GM19324 (cell line): ENCODE results near the gene DCAF15.

Experiments used
- ATAC-seq: cut with Tn5 transposase; IDR thresholded peaks from one replicate; pipeline ENCODE4 v1.9.1; 2021; ENCODE audit warnings: mild to moderate bottlenecking, moderate library complexity; ENCODE audit not compliant: unreplicated experiment, low FRiP score

The DCAF15 gene

DNA sequence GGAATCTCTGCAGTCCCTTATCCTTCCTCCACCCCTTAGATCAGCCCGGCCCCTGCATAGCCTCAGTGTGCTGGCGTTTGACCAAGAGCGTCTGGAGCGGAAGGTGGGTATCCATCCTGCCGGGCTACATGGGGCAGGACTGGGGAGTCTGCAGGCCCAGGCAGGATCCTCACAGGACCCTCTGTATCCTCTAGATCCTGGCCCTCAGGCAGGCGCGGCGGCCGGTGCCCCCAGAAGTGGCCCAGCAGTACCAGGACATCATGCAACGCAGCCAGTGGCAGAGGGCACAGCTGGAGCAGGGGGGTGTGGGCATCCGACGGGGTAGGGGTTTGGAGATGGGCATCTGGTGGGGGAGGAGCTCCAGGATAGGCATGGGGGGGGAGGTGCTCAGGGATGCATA is 23.0 kb upstream of the DCAF15 start:
- no peak for ATAC-seq

DNA sequence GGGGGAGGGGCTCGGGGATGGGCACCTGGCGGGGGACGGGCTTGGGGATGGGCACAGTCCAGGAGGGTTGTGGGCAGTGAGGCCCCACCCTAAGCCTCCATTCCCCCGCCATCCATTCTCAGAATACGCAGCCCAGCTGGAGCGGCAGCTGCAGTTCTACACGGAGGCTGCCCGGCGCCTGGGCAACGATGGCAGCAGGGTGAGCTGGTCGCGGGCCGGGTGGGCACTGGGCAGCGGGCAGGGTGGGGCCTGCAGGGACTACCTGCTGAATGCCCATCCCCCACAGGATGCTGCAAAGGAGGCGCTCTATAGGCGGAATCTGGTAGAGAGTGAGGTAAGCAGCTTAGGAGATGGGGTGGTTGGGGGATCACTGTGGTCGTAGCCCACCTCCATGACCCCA is 22.4 kb upstream of the DCAF15 start:
- no peak for ATAC-seq

DNA sequence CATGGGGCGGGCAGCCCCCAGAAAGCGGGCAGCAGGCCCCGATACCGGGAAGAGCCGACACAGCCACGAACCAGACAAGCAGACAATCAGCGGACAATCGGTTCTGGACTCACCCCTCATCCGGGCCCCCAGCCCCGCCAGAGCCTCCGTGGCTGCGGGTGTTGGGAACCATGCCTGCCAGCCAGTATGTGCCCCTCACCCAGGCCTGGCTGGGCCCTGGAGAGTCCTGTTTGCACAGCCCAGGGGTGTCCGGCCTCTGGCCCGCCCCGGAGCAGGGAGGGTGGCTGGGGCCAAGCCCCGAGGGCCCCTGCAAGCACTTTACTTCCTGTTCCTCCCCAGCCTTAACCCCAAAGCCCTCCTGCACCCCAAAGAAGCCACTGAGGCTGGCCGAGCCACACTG is 21.9 kb upstream of the DCAF15 start:
- no peak for ATAC-seq

DNA sequence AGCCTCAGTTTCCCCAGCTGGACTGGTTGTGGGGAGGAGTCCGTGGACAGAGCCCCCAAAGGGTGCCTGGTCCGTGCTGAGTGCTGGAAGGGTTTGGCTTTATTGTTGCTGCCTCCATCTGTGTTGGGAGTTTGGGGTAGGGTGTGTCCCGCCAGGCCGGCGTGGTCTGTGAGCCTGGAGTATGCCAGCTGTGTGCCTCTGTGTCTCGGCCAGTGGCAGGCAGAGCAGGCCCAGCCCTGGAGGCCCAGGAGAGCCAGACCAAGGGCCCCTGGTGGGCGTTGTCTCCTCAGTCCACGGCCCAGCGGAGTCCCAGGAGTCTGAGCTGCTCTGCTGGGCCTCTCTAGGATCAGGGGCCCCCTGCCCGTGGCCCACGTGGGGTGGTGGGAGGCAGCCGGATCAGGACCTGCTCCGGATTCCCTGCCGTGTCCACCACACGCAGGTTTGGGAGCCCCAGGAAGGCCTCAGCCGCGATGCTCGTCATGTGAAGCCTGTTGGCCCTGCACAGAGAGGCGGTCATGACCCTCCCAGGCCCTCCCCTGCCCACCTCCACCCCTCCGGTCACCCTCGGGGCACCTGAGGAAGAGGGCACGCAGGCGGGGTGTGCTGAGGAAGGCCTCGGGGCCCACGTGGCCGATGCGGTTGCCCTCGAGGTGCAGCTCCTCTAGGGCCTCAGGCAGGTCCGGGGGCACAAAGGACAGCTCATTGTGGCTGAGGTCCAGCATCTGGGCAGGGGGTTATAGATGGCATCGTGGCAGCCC is 20.7 kb upstream of the DCAF15 start:
- no peak for ATAC-seq

DNA sequence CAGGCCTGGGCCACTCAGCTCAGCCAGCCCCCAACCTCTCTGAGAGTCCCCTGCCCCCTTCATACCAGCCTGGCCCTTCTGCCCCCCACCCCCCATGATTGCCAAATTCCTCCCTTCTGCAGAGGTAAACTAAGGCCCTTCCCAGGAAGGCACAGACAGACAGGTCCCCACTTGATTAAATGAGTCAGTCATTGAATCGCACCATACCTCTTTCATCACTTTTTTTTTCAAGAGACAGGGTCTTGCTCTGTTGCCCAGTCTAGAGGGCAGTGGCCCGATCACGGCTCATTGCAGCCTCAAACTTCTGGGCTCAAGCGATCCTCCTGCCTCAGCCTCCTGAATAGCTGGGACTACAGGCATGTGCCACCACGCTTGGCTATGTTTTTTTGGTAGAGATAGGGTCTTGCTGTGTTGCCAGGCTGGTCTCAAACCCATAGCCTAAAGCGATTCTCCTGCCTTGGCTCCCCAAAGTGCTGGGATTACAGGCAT is 20.1 kb upstream of the DCAF15 start:
- no peak for ATAC-seq

DNA sequence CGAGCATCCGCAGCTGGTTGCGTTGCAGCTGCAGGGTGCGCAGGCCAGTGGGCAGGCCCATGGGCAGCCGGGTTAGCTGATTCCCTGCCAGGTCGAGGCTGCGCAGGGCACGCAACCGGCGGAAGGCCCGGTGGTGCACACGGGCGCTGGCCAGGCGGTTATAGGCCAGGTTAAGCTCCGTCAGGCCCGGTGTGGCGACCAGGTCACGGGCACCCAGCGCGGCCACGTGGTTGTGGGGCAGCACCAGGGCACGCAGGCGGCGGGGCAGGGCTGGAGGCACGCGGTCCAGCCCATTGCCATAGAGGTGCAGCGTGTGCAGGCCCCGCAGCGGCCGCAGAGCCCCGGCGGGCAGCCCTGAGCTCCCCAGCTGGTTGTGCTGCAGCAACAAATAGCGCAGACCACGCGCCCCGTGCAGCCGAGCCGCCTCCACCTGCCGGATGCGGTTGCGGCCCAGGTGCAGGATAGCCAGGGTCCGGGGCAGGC is 19.4 kb upstream of the DCAF15 start:
- ATAC-seq: no peak

DNA sequence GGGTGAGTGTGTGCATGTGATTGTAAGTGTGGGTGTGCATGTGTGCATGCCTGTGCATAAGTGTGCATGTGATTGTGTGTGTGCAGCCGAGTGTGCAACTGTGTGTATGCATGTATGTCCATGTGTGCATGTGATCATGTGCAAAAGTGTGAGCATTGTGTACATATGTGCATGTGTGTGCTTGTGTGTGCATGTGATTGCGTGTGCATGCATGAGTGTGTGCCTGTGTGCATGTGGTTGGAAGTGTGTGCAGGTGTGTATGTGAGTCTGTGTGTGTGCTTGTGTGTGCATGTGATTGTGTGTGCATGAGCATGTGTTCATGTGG is 17.6 kb upstream of the DCAF15 start:
- ATAC-seq: no peak

DNA sequence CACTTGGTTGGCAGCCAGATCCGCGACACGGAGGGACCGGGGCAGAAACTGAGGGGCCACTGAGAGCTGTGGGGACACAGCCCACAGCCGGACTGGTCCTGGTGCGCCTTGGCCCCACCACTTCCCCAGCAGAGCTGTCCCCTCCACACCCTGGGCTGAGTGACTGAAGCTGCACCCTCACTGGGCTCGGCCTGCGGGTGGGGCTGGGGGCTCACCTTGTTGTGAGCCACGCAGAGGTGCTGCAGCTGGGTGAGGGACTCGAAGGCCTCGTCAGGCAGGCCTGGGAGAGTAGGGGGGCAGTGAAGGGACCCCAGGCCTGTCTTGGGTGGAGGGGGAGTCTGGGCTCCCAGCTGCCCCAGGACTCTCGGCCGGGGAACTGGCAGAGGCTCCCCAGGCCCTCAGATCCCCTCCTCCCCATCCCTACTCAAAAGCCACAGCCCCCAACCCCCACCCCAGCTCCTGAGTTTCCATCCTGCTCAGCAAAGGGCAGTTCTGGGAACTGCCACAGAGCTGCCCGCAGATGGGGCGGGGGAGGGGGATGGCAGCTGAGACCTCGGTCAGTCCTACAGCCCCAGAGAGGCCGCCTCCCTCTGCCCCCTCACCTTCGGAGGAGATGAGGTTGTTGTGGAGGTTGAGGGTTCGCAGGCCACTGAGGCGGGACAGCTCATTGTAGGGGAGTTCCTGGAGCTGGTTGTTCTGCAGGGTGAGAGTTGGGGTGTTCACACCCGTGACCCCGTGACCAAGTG is 16.4 kb upstream of the DCAF15 start:
- ATAC-seq: no peak

DNA sequence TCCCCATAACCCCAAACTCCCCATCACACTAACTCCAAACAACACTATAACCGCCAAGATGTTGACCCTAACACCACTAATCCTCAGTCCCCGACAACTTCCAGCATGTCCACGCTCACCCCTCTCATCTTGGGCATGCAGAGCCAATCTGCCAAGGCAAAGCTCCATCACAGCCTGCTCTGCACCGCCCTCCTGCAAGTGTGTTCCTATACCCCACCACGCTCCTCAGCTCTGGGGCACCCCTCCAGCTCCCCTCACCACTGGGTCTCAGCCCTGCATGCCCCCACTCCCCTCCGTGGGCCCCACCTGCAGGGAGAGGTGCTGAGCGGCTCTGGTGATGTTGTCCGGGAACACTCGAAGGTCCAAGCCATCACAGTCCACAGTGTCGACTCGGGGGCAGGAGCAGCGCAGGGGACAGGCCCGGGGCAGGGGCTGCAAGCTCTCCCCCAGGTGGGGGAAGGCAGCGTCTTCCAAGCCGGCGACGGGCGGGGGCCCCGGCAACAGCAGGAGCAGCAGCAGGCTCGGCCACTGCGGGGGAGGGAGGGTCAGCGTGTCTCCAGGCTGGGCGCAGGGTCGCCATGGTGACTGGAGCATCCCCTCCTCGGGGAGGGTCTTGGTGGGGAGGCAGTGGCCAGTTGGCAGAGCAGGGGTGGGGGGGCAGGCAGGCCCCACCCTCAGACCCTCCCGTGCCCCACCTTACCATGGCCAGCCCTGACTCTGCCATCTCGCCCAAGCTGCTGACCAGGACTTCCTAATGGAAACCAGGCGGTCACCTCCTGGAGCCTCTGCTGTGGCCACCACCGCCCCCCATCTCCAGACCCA is 14.6 kb upstream of the DCAF15 start:
- no peak for ATAC-seq

DNA sequence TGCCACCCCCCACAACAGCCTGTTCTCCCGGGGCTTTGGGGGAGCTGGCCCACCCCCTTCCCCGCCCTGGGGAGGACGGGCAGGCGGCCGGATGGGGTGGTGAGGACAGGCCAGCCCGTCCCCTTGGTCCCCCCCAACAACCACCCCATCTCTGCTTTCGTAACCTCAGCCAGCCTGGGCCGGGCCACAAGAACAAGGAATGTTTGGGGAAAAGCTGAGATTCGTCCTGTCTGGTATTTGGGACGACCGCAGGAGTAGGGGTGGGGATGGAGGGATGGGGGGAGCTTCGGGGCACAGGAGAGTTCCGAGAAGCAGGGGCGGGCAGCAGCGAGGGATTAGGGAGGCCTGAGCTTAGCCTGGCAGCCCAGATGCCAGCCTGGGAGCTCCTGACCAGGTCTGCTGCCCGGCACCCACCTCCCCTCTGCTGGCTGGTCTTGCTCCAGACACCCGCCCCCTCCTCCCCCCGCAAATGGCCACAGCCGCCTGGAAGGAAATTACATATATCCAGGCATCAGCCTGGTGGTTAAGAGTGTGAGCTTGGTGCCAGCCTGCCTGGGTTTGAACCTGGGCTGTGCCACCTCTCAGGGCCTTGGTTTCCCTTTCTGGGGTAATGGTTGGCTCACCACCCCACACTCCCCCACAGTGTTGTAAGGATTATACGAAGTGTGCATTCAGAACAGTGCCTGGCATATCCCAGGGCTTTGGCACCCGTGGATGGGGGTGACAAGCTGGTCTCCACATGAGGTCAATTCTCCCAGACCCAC is 13.8 kb upstream of the DCAF15 start, which contains the start of gene PODNL1:
Gene PODNL1, minus strand, starts transcription at position 117 of the 764 bp plus-strand sequence. CDS start 236 bp downstream, outside the sequence.
- ATAC-seq: no peak

DNA sequence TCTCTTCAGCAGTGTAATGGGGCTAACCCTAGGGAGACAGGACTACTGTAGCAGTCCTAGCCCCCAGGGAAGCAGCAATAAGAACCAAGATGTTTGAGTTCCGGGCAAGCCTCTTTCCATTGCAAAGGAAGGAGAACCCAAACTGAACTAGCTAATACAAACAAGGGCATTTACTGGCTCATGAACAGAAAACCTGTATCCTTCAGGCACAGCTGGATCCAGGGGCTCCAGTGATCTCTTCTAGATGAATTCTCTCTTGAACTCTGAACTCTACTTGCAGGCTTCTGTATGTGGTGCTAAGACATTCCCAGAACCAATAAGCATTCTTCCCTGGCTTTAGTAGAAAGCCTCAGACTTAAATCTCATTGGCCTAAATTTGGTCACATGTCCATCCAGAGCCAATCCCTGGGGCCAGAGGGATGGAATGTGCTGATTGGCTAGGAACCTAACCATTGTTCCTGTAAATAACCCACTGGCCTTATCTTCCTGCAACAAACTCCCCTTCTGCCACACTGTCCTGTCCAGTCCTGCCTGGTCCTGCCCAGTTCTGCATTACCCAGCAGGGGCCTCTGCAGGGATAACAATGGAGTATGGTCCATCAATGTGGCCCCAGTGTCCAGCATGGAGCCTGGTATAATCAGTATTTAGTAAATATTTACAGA is 10.2 kb upstream of the DCAF15 start:
- ATAC-seq: no peak

DNA sequence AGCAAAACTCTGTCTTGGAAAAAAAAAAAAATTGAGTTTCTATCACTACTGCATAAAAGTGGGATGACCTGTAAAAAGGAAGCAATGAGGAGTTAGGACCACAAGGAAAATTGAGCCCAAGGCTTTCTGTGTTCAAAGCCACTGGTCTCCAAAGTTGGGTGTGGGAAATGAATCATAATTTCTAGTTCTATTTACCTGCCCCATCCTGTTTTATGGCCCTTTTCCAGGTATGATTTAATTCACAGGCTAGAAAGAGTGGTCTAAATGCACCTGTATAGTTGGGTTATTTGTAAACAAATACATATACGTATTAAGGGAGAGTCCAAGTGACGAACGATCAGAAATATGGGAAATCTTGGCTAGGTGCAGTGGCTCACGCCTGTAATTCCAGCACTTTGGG is 5.9 kb upstream of the DCAF15 start:
- no peak for ATAC-seq

DNA sequence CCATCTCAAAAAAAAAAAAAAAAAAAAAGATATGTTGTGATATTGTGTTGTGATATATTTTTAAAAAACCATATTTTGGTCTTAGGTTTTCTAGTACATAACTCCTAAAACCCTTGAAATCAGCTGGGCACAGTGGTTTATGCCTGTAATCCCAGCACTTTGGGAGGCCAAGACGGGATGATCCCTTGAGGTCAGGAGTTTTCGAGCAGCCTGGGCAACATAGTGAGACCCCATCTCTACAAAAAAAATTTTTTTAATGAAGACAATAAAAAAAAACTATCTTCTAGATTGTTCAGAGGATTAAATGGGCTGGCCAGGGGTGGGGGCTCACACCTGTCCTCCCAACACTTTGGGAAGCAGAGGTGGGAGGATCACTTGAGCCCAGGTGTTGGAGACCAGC is 1.3 kb upstream of the DCAF15 start:
- ATAC-seq: no peak

DNA sequence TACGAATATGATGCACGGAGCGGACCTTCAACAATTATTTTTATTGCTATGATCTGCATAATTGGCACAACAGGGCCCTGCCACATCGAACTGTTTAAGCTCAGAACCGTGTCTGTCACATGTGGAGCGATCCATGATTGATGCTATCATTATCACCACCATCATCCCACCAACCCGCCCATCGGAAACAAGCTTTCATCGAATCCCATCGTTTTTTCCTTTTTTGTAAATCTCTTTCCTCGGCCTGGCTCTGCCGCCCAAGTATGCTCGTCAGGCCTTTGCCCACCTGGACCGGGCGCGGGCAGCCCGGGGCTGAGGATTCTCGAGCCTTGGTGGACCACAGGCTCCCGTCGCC is 533 bp upstream of the DCAF15 start:
- ATAC-seq: peak; percentile 2

DNA sequence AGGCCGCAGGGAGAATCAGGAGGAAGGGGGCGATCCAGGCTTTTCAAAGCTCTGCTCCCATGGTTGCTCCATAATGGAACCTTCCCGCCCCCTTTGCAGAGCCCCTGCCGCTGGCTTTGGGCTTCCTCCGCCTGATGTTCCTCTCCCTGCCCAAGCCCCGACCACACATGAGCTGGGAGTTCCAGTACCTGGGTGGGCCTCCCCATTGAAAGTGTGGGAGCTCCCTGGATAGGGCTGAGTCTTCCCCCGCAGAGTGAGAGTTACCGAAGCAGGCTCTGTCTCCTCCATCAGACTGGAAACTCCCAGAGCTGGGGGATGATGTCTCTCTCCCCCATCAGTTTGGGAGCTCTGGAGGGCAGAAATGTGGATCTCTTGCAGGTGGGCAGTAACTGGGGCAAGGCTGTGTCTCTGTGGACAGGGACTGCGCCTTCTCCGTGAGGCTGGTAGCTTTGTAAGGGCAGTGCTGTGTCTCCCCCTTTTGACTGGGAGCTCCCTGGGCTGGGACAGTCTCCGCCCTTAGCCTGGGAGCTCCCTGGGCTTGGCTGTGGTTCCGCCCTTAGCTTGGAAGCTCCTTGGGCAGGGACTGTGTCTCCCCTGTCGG is 722 bp downstream of the DCAF15 start:
- no peak for ATAC-seq

DNA sequence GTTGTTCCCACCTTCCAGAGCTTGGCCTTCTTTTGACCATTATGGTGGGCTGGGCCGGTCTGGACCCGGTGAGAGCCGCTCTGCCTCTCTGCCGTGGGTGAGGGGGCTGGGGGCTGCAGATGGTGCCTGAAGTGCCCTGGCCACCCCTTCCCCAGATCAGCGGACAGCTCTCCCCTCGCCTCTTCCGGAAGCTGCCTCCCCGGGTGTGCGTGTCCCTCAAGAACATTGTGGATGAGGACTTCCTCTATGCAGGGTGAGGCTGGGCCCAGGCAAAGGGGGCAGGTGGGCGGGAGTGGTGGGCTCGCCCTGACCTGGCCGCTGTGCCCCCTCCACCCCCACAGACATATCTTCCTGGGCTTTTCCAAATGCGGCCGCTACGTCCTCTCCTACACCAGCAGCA is 1.9 kb downstream of the DCAF15 start:
- ATAC-seq: no peak

DNA sequence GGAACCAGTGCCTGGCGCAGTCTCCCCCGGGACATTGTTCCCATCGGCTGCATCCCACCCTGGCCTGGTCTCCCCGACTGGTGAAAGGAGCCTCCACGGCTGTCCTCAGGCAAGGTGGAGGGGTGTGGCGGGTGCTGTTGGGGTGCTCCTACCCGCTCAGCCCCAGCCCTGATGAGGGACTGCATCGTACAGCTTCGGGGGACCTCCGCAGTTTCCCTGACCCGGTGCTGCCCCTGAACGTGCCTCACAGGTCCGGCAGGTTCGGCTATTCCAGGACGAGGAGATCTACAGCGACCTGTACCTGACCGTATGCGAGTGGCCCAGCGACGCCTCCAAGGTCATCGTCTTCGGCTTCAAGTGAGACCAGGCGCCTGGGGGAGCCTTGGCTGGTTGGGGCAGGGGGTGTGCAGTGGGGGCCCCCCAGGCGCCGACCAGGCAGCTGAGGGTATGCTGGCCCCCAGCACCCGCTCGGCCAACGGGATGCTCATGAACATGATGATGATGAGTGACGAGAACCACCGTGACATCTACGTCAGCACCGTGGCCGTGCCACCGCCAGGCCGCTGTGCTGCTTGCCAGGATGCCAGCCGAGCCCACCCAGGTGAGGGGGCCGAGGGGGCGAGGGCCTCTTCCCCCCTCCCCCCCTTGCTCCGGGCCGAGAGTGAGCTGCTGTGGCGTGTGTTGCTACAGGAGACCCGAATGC is 3.5 kb downstream of the DCAF15 start:
- no peak for ATAC-seq

DNA sequence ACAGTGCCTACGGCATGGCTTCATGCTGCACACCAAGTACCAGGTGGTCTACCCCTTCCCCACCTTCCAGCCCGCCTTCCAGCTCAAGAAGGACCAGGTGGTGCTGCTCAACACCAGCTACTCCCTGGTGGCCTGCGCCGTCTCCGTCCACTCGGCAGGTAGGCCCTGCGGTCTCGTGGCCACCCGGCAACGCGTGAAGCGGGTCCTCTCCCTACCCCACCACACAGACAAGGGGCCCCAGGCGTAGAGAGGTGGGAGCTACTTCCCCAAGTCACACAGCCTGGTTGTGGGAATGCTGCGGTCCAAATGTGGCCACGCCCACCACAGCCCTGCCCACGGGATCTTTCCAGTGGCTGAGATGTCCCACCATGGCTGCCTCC is 4.0 kb downstream of the DCAF15 start:
- ATAC-seq: no peak

DNA sequence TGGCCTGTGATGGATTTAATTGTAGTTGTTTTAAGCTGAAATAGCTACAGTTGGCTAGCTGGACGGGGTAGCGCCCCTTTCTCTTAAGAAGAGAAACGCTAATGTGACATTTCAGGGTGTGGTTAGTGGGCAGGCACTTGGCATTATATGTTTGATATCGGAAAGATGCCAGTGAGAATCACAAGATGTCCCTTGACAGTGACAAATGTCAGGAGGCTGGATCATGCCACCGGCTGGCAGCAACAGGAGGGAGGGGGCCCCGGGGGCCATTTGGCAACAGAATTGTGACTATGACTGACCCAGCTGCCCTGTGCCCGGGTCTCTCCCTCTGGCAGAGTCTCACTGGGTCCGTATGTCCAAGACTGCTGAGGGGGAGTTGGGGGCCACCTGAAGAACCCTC is 4.7 kb downstream of the DCAF15 start:
- no peak for ATAC-seq
